ENCODE results near the gene ARMCX2. TPM values are rescaled to one million over a fixed set of nuclear protein-coding genes. Genes with fewer than 3 reads are reported as not detected.

The ARMCX2 gene
- total and polyA plus RNA-seq, 12 donors = 38.3 to 208 (median 75.3) TPM

DNA sequence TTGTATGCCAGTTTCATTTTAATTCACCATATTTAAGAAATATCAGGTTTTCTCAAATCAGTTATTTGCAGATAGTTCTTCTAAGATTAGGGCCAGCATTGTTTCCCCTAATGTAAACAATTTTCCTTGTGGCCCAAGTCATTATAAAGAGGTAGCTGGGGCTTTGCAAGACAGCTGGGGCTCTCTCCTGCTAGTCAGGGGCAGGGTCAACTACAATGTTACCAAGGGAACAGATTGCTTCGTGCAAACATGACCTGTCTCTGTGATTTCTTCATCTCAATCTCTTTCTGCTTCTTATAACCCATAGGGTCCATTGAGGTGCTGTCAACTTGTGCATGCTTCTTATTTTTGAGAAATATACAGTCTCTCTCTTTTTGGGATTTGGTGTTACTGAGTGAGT lies 53.9 kb downstream of the ARMCX2 start:
- H3K27me3 ChIP-seq = peaks cover 3% of the 10 kb centered on the region
- H3K36me3 ChIP-seq (replicated peaks in 1 of 2) = no peaks in the 10 kb centered on the region
- intact Hi-C loops (cut with DNase I) = no loop called here
- no peaks in the 10 kb centered on the region for H3K9me3 ChIP-seq (replicated peaks in 1 of 3)
- 31 to 45% (median 38%) methylated on average over 1 of the region's 1 CpG for WGBS, 4 donors
- H3K4me3 ChIP-seq = no peak overlapping the region
- no peaks in the 10 kb centered on the region for H3K4me1 ChIP-seq (replicated peaks in 1 of 2)
- no peak for TF ChIP-seq POLR2A (IDR thresholded peaks at IDR 0.05)
- TF ChIP-seq, protein P1, sequence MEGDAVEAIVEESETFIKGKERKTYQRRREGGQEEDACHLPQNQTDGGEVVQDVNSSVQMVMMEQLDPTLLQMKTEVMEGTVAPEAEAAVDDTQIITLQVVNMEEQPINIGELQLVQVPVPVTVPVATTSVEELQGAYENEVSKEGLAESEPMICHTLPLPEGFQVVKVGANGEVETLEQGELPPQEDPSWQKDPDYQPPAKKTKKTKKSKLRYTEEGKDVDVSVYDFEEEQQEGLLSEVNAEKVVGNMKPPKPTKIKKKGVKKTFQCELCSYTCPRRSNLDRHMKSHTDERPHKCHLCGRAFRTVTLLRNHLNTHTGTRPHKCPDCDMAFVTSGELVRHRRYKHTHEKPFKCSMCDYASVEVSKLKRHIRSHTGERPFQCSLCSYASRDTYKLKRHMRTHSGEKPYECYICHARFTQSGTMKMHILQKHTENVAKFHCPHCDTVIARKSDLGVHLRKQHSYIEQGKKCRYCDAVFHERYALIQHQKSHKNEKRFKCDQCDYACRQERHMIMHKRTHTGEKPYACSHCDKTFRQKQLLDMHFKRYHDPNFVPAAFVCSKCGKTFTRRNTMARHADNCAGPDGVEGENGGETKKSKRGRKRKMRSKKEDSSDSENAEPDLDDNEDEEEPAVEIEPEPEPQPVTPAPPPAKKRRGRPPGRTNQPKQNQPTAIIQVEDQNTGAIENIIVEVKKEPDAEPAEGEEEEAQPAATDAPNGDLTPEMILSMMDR (IDR thresholded peaks at IDR 0.05) = no peak
- H3K27ac ChIP-seq = no peak overlapping the region
- DNase-seq = no peak

Small RNA genes within 50 kb of the gene (small RNA-seq; reads per million reads assigned to genes)
- gene RNU6-30P (0 reads per million in 2 donors), gene RNU6-587P (0 reads per million in 2 donors)

Other genes with a start within 250 kb of the ARMCX2 start
- 10 to 100 TPM in 6 of 9 donors, 1 to 10 TPM in 3; 7.2 to 50.9 (median 17.2) TPM for gene ARMCX4, start 174.4 kb downstream of the ARMCX2 start, total RNA-seq
- 10 to 100 TPM; 19.1 to 52.0 (median 32.7) TPM for gene ARMCX4, start 174.4 kb downstream of the ARMCX2 start, polyA plus RNA-seq
- gene ARMCX1, start 109.3 kb downstream of the ARMCX2 start, total RNA-seq = 10 to 100 TPM; 25.7 to 73.5 (median 46.7) TPM
- 10 to 100 TPM; 19.1 to 79.6 (median 26.7) TPM for gene ARMCX1, start 109.3 kb downstream of the ARMCX2 start, polyA plus RNA-seq
- gene ARMCX6, start 41.9 kb downstream of the ARMCX2 start, total RNA-seq = 100 to 1,000 TPM in 1 of 9 donors, 10 to 100 TPM in 8; 10.1 to 164 (median 48.4) TPM
- gene ARMCX6, start 41.9 kb downstream of the ARMCX2 start, polyA plus RNA-seq = 100 to 1,000 TPM in 1 of 3 donors, 10 to 100 TPM in 2; 24.8 to 134 (median 31.9) TPM
- 100 to 1,000 TPM in 4 of 9 donors, 10 to 100 TPM in 5; 64.8 to 261 (median 98.5) TPM for gene ARMCX3, start 36.7 kb downstream of the ARMCX2 start, total RNA-seq
- gene ARMCX3, start 36.7 kb downstream of the ARMCX2 start, polyA plus RNA-seq = 100 to 1,000 TPM in 1 of 3 donors, 10 to 100 TPM in 2; 36.6 to 276 (median 69.8) TPM